Fibroblast of skin of abdomen (primary cell): ENCODE results near the gene IBA57.
"Not testable (repeated sequence)": the region's sequence is repeated elsewhere in the genome, so short reads cannot be mapped to it uniquely, and the experiment has no call there.

Source experiments
- DNase-seq: peaks from one replicate; pipeline ENCODE4 v3.0.0-alpha.2; 2013

The IBA57 gene

GRCh38 chr1:228173528-228174481 lies 8.2 kb downstream of the IBA57 start:
- not testable (repeated sequence) for DNase-seq

GRCh38 chr1:228174482-228175315 lies 9.1 kb downstream of the IBA57 start:
- DNase-seq = no peak

GRCh38 chr1:228175316-228176023 lies 9.9 kb downstream of the IBA57 start:
- no peak for DNase-seq

GRCh38 chr1:228176024-228176395 lies 10.4 kb downstream of the IBA57 start:
- DNase-seq = no peak

GRCh38 chr1:228176461-228177182 lies 11.0 kb downstream of the IBA57 start:
- no peak for DNase-seq

GRCh38 chr1:228177183-228177475 lies 11.5 kb downstream of the IBA57 start:
- DNase-seq = no peak

GRCh38 chr1:228177721-228178710 lies 12.4 kb downstream of the IBA57 start:
- DNase-seq = no peak

GRCh38 chr1:228178737-228179684 lies 13.4 kb downstream of the IBA57 start:
- DNase-seq = no peak

GRCh38 chr1:228180271-228180958 lies 14.8 kb downstream of the IBA57 start:
- no peak for DNase-seq

- no peak for DNase-seq
These were observed 15.5 kb downstream of the IBA57 start for GRCh38 chr1:228180959-228181644.

- no peak for DNase-seq
These were observed 16.0 kb downstream of the IBA57 start for GRCh38 chr1:228181645-228182034.

- DNase-seq = no peak
These were observed 16.9 kb downstream of the IBA57 start for GRCh38 chr1:228182296-228183030.

- DNase-seq = no peak
These were observed 18.5 kb downstream of the IBA57 start for GRCh38 chr1:228184152-228184551.

- no peak for DNase-seq
These were observed 20.0 kb downstream of the IBA57 start for GRCh38 chr1:228185641-228185965.

GRCh38 chr1:228188249-228188648 lies 22.6 kb downstream of the IBA57 start:
- not testable (repeated sequence) for DNase-seq

- DNase-seq = no peak
These were observed 24.6 kb downstream of the IBA57 start for GRCh38 chr1:228190182-228190581.

GRCh38 chr1:228190778-228191177 lies 25.2 kb downstream of the IBA57 start:
- DNase-seq = no peak

- no peak for DNase-seq
These were observed 28.8 kb downstream of the IBA57 start for GRCh38 chr1:228194436-228194835.
